Stimulated activated CD8-positive, alpha-beta memory T cell treated with anti-CD3 and anti-CD28 coated beads, Interleukin-7, amount 100 ng/mL, for 48 hours (primary cell): Measurements from ENCODE around the gene GRIN1.

ENCODE experiments used
- DNase-seq, 2 donors: peaks; one replicate each; pipeline ENCODE4 v3.0.0-alpha.2; 2020; ENCODE audit warnings: low read depth in 1 of 2; ENCODE audit errors: extremely low read depth in 1 of 2

Gene GRIN1

GRCh38 chr9:137173796-137174664 is 35.1 kb downstream of the GRIN1 start:
- no peak for DNase-seq

- DNase-seq, result peak in 1 of 2 donors; percentile 13
Observed at GRCh38 chr9:137174722-137175293, 35.9 kb downstream of the GRIN1 start.

DNA sequence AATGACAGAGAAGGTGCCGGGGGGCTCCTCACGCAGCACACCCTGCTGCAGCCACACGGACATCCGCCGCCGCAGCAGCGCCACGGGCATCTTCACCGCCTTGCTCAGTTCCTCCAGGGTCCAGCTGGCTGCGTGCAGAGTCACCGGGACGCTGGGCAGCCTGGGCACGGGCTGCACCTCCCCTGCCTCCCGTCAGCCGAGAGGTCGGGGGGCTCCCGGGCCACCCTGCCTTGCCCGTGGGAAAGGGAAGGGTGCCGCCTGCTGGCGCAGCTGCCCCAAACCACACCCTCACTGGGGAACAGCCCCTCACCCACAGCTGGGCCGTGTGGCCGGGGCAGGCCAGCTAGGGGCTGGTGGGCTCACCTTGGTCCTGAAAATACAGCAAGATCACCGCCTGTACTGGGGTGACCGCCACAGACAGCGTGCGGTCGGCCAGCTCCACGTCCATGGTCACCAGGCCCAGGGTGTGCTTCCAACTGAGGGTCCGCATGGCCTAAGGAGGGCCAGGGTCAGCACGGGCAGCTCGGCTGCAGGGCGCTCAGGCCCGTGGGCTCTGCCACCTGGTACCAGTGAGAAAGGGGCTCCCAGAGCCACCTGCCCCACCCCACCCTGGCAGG is 36.5 kb downstream of the GRIN1 start:
- DNase-seq, result no peak

GRCh38 chr9:137176302-137177182 is 37.6 kb downstream of the GRIN1 start:
- DNase-seq, result no peak

DNA sequence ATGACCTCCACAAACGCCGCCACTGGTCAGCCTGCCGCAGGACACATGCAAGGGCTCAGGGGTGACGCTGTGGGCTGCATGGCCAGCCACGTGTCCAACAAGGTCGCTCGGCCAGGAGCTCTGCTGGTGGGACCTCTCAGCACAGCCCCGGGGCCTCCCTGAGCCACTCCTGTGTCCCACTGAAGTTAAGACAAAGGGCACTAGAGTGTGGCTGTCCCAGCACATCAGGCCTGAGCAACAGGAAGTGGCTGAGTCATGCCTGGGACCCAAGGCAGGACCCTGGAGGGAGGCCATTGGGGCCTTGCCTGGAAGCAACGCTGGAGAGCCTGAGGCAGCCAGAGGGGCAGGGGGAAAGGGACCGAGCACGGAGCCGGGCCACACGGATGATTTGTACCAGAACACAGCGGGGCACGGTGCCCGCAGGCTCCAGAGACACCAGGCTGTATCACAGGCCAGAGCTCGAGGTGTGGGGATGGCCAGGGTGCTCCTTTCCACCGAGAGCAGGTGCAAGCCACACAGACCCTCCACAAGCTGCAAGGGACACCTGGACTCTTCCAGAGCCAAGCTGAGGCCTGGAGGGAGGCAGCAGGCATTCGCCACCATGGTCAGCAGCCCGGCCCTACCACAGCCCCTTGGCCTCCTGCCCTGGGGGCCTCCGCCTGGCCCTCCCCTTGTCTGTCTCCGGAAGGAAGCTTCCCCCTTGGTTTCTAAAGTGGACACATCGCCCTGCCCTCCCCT is 39.4 kb downstream of the GRIN1 start:
- DNase-seq, result no peak

- no peak for DNase-seq
Observed at GRCh38 chr9:137178939-137179630, 40.1 kb downstream of the GRIN1 start.

- DNase-seq, result no peak
Observed at GRCh38 chr9:137179761-137180160, 40.8 kb downstream of the GRIN1 start.

DNA sequence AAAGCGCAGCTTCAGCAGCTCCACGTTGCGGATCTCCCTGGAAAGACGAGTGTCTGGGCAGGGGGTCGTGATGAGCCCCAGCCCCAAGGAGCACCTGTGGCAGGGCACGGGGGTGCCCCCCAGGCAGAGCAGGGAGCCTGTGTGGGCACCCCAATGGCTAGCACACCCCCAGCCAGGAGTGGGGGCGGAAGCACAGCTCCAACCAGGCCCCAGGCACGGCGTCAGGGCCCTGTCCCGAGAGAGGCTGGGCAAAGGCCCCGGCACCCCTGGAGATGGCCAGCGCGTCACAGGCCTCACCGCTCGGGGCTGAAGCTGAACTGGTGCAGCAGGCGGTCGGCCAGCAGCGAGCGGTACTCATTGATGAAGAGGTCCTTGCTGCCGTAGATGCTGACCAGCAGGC is 41.5 kb downstream of the GRIN1 start:
- DNase-seq, result no peak

DNA sequence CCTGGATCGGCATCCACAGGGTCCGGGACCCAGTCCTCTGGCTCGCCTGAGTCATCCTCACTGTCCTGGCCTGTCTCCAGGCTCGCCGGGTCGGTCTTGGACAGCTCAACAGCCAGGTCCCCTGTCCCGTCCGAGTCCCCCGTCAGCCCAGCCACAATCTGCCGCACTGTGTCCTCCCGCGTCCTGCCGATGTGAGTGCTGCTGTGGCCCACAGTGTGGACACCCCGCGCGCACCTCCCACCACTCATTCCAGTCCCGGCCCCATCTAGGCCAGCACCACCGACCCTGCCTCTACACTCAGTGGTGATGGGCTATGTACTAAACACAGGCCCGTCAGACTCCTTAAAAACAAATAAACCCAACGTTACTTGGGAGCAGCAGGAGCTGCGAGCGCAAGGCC is 42.7 kb downstream of the GRIN1 start:
- DNase-seq, result no peak

- DNase-seq, result no peak
Observed at GRCh38 chr9:137182836-137183235, 43.9 kb downstream of the GRIN1 start.

DNA sequence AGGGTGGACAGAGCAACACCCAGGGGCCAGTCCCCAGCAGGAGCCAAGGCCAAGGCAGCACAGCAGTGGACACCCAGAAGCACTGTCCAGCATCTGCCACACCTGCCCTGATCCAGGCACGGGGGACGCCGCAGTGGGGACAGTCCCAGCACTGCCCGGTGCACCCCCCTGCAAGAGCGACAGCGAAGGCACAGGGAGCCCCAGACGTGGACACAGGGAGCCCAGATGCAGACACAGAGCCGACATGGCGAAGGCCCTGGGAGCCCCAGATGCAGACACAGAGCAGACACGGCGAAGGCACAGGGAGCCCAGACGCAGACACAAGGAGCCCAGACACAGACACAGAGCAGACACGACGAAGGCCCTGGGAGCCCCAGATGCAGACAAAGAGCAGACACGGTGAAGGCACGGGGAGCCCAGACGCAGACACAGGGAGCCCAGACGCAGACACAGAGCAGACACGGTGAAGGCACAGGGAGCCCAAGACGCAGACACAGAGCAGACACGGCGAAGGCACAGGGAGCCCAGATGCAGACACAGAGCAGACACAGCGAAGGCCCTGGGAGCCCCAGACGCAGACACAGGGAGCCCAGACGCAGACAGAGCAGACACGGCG is 45.1 kb downstream of the GRIN1 start:
- no peak for DNase-seq

GRCh38 chr9:137184881-137185660 is 46.1 kb downstream of the GRIN1 start:
- no peak for DNase-seq

GRCh38 chr9:137185921-137186320 is 47.0 kb downstream of the GRIN1 start:
- DNase-seq, result no peak

DNA sequence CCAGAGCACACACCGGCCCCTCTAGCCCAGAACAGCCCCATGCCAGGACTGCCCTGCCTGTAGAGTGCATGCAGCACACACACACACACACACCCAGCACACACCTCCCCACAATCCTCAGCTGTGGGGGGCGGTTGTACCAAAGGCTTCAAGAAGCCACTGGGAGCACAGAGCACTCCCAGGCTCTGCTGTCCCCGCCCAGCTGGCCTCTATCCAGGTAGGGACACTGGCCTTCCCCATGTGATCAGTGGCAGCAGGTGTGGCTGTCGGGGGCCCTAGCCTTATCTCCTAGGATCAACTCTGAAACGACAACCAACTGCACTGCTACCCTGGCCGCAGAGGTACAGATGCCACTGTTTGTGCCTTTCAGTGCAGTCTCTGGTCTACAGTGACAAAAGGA is 47.4 kb downstream of the GRIN1 start:
- no peak for DNase-seq

DNA sequence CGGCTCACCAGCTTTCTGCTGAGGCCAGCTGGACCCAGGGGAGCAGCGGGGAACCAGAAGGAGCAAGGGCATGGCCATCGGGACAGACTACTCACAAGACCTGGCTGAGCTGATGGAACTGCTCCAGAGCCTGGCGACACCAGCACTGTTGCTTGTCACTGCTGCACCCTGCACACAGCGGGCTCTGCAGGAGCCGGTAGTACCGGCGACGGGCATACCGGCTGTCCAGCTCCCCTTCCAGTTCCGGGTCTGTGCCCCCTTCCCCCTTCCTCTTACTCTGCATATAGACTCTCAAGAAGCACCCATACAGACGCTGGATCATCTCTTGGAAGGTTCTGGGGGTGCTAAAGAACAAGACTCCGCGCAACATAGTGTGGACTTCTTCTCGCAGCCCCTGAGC is 48.4 kb downstream of the GRIN1 start:
- DNase-seq, result no peak

- no peak for DNase-seq
Observed at GRCh38 chr9:137188086-137188489, 49.1 kb downstream of the GRIN1 start.

DNA sequence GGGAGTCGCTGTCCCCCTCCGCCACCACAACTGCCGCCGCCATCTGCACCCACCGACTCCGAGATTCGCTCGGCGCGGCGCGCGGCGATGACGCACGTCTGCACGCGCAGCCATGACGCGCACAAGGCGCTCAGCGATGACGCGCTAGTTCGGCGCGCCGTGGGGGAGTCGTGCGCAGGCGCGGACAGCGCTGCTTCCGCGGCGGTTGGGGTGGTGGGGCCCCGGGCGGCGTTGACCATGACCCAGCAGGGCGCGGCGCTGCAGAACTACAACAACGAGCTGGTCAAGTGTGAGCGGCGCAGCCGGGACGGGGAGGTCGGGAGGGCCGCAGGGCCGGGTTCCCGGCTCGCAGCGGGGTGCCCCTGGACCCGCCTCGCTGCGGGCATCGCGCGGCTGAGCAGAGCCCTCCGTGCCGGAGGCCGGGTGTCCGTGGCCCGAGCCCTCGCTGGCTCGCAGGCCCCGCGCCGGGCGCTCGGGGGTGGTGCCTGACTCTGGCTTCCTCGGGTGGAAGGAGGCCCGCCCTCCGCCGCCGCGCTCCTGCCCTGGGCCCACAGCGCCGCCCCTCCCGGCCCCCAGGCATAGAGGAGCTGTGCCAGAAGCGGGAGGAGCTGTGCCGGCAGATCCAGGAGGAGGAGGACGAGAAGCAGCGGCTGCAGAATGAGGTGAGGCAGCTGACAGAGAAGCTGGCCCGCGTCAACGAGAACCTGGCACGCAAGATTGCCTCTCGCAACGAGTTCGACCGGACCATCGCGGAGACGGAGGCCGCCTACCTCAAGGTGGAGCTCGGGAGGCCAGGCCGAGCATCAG is 49.7 kb downstream of the GRIN1 start, which contains the start of the genes ANAPC2 and SSNA1:
TSS of gene ANAPC2 (minus strand) at position 71 of the 807 bp plus-strand sequence. CDS start at position 43, 28 bp downstream.
TSS of gene SSNA1 (plus strand) at position 187 of the 807 bp plus-strand sequence. CDS start at position 238, 51 bp downstream.
- DNase-seq, result peak; percentile 82 to 94
